WERI-Rb-1 (cell line): Measurements from ENCODE around the gene CERK.
"Not testable (repeated sequence)": the region's sequence is repeated elsewhere in the genome, so short reads cannot be mapped to it uniquely, and the experiment has no call there.

Experiments used
- DNase-seq: peaks from one replicate; pipeline ENCODE4 v3.0.0-alpha.2; 2020
- H3K27ac ChIP-seq: fragments of 250-450 bp; sonication (Bioruptor Pico); 2 replicates; pipeline ENCODE4 v1.5.1; 2020; ENCODE audit warnings: mild to moderate bottlenecking, moderate library complexity
- H3K27me3 ChIP-seq: fragments of 250-450 bp; sonication (Bioruptor Pico); 2 replicates; pipeline ENCODE4 v1.5.1; 2021; ENCODE audit warnings: mild to moderate bottlenecking, low read depth, moderate library complexity; ENCODE audit not compliant: insufficient read depth, severe bottlenecking
- H3K36me3 ChIP-seq: fragments of 250-450 bp; sonication (Bioruptor Pico); 2 replicates; pipeline ENCODE4 v1.5.1; 2020; ENCODE audit warnings: mild to moderate bottlenecking, moderate library complexity
- H3K4me3 ChIP-seq: 2 replicates; pipeline ENCODE4 v1.5.1; 2011; ENCODE audit warnings: low read depth, mild to moderate bottlenecking, control low read depth, low read length
- H3K9me3 ChIP-seq: fragments of 250-450 bp; sonication (Bioruptor Pico); 2 replicates; pipeline ENCODE4 v1.5.1; 2021; ENCODE audit warnings: mild to moderate bottlenecking, moderate library complexity; ENCODE audit not compliant: severe bottlenecking
- TF ChIP-seq, protein P1 (sequence below): IDR thresholded peaks from 2 replicates; pipeline ENCODE4 v1.5.1; 2011; ENCODE audit warnings: low read depth, mild to moderate bottlenecking, control low read depth, inconsistent platforms, low read length

The CERK gene

DNA sequence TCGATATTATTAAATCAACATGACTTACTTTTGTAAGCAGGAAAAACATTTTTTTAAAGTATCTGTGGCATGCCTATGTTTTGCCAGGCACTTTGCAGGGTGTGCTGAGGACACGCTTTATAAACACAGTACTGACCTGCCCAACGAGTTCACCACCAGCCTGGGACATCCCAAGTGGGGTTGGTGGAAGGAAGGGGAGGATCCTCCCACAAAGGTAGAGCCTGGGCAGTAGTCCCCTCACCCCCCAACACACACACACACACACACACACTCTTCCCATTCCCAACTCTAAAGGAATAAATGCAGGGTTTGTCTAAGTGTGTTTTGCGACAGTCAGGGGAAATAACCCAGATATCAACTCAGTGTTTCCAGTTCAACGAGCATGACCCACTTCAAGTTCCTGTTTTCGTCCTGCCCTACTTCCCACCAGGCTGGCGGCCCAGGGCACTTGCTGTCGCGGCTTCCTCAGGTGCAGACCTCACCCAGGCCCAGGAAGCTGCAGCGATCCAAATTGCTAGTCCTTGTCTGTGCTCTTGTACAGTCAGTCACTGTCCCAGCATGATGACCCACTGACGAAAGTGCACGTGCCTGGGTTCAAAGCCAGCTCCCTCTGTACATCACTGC is 3.1 kb downstream of the CERK start:
- Histone ChIP-seq H3K36me3 (peaks cover 23% of the 10 kb centered on the region), H3K9me3 (no peaks in the 10 kb centered on the region), H3K27ac (no peak overlapping the region), H3K4me3 (no peak overlapping the region), H3K27me3 (no peaks in the 10 kb centered on the region)
- TF ChIP-seq, protein P1, sequence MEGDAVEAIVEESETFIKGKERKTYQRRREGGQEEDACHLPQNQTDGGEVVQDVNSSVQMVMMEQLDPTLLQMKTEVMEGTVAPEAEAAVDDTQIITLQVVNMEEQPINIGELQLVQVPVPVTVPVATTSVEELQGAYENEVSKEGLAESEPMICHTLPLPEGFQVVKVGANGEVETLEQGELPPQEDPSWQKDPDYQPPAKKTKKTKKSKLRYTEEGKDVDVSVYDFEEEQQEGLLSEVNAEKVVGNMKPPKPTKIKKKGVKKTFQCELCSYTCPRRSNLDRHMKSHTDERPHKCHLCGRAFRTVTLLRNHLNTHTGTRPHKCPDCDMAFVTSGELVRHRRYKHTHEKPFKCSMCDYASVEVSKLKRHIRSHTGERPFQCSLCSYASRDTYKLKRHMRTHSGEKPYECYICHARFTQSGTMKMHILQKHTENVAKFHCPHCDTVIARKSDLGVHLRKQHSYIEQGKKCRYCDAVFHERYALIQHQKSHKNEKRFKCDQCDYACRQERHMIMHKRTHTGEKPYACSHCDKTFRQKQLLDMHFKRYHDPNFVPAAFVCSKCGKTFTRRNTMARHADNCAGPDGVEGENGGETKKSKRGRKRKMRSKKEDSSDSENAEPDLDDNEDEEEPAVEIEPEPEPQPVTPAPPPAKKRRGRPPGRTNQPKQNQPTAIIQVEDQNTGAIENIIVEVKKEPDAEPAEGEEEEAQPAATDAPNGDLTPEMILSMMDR = no peak
- DNase-seq = no peak

DNA sequence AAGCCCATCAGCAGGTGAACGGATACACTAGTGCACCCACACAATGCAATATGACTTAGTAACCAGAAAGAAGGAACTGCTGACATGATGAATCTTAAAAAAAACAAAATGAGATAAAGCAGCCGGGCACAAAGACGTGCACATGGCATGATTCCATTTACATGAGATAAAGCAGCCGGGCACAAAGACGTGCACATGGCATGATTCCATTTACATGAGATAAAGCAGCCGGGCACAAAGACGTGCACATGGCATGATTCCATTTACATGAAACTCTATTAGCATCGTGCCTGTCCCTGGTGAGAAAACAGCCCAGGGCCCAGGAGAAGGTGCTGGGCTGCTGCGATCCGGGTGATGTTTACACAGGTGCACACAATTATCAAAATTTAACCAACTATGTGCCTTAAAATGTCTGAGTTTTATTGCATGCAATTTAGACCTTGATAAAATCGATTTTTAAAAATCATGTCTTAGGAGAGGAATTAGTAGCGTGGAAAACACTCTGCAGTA is 3.8 kb downstream of the CERK start:
- DNase-seq, H3K27ac ChIP-seq, H3K27me3 ChIP-seq, H3K9me3 ChIP-seq, H3K4me3 ChIP-seq: not testable (repeated sequence)
- H3K36me3 ChIP-seq = peaks cover 23% of the 10 kb centered on the region

GRCh38 chr22:46732513-46732912 is 5.5 kb downstream of the CERK start:
- Histone ChIP-seq H3K36me3 (peaks cover 31% of the 10 kb centered on the region), H3K4me3 (no peak overlapping the region), H3K27me3 (no peaks in the 10 kb centered on the region), H3K27ac (no peak overlapping the region), H3K9me3 (no peaks in the 10 kb centered on the region)
- TF ChIP-seq, protein P1 = no peak
- DNase-seq = no peak

GRCh38 chr22:46732041-46732379 is 6.0 kb downstream of the CERK start:
- no peak for DNase-seq
- Histone ChIP-seq H3K4me3 (no peak overlapping the region), H3K27ac (no peak overlapping the region), H3K27me3 (no peaks in the 10 kb centered on the region), H3K9me3 (no peaks in the 10 kb centered on the region), H3K36me3 (peaks cover 31% of the 10 kb centered on the region)
- TF ChIP-seq, protein P1 = no peak

- no peak overlapping the region for H3K27ac ChIP-seq
- no peak for DNase-seq
These were observed 6.6 kb downstream of the CERK start for GRCh38 chr22:46731246-46732040.

More at GRCh38 chr22:46731246-46732040, 6.6 kb downstream of the CERK start:
- no peaks in the 10 kb centered on the region for H3K9me3 ChIP-seq
- TF ChIP-seq, protein P1 = no peak
- no peaks in the 10 kb centered on the region for H3K27me3 ChIP-seq
- H3K4me3 ChIP-seq = no peak overlapping the region
- H3K36me3 ChIP-seq = peaks cover 28% of the 10 kb centered on the region
